ENCODE measurements around the gene BRAT1.

DNA sequence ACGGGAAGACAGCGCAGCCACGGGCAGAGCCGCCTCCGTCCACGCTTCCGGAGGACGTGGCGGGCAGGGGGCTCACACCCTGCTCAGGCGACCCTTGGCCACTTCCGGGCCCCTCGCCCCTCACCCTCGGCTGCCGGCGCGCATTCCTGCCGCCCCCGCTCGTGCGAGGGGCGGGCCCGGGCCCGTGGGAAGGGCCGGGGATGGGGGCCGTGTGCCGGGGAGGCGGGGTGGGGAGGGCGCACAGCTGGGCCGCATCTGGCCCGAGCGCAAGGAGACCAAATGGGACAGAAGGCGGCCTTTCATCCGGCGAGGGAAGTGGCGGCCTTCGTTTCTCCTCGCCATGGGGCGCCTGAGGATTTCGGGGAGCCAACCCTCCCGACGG, 36.6 kb downstream of the BRAT1 start:
- TF ChIP-seq, protein P1, sequence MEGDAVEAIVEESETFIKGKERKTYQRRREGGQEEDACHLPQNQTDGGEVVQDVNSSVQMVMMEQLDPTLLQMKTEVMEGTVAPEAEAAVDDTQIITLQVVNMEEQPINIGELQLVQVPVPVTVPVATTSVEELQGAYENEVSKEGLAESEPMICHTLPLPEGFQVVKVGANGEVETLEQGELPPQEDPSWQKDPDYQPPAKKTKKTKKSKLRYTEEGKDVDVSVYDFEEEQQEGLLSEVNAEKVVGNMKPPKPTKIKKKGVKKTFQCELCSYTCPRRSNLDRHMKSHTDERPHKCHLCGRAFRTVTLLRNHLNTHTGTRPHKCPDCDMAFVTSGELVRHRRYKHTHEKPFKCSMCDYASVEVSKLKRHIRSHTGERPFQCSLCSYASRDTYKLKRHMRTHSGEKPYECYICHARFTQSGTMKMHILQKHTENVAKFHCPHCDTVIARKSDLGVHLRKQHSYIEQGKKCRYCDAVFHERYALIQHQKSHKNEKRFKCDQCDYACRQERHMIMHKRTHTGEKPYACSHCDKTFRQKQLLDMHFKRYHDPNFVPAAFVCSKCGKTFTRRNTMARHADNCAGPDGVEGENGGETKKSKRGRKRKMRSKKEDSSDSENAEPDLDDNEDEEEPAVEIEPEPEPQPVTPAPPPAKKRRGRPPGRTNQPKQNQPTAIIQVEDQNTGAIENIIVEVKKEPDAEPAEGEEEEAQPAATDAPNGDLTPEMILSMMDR (IDR thresholded peaks at IDR 0.05) = no peak
- TF ChIP-seq POLR2A (IDR thresholded peaks at IDR 0.05) = no peak
